SK-N-SH (cell line): ENCODE data around the gene TRDN.

Source experiments
- CHD2 ChIP-seq: fragments of 150-350 bp; IDR thresholded peaks from 2 replicates; pipeline ENCODE4 v1.6.1; 2018; ENCODE audit warnings: low read length; ENCODE audit not compliant: partially characterized antibody
- MAX ChIP-seq: IDR thresholded peaks from 2 replicates; pipeline ENCODE4 v1.4.0; 2012; ENCODE audit warnings: low read depth
- TAF1 ChIP-seq: IDR thresholded peaks from 2 replicates; pipeline ENCODE4 v1.6.1; 2012; ENCODE audit warnings: low read depth, mild to moderate bottlenecking, low read length, moderate library complexity, borderline replicate concordance

- TF ChIP-seq MAX (no peak), TAF1 (no peak), CHD2 (no peak)
Measured at GRCh38 chr6:123524781-123525180, 112.0 kb downstream of the TRDN start.
